GM12874 (cell line): ENCODE measurements around the gene GTF3C1.

Source experiments
- TF ChIP-seq, protein P1 (sequence below): IDR thresholded peaks from 2 replicates; pipeline ENCODE4 v1.5.1; 2011; ENCODE audit warnings: low read depth, mild to moderate bottlenecking, control low read depth, low read length, moderate library complexity; ENCODE audit not compliant: insufficient read depth

GTF3C1 gene

DNA sequence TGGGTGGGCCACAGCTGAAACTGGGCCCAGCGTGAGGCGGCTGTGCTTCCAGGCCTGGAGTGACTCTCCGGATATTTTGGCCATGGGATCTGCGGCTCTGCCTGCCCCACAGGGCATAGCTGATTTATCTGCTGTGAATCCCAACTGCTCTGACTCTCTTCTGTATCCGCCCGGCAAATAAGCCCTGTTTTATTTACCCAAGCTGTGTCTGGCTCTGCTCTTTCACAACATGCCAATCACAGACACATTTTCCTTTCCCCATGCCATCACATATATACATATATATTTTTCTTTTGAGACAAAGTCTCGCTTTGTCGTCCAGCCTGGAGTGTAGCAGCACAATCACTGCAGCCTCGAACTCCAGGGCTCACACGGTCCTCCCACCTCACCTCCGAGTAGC is 33.3 kb downstream of the GTF3C1 start:
- TF ChIP-seq, protein P1, sequence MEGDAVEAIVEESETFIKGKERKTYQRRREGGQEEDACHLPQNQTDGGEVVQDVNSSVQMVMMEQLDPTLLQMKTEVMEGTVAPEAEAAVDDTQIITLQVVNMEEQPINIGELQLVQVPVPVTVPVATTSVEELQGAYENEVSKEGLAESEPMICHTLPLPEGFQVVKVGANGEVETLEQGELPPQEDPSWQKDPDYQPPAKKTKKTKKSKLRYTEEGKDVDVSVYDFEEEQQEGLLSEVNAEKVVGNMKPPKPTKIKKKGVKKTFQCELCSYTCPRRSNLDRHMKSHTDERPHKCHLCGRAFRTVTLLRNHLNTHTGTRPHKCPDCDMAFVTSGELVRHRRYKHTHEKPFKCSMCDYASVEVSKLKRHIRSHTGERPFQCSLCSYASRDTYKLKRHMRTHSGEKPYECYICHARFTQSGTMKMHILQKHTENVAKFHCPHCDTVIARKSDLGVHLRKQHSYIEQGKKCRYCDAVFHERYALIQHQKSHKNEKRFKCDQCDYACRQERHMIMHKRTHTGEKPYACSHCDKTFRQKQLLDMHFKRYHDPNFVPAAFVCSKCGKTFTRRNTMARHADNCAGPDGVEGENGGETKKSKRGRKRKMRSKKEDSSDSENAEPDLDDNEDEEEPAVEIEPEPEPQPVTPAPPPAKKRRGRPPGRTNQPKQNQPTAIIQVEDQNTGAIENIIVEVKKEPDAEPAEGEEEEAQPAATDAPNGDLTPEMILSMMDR, result no peak

DNA sequence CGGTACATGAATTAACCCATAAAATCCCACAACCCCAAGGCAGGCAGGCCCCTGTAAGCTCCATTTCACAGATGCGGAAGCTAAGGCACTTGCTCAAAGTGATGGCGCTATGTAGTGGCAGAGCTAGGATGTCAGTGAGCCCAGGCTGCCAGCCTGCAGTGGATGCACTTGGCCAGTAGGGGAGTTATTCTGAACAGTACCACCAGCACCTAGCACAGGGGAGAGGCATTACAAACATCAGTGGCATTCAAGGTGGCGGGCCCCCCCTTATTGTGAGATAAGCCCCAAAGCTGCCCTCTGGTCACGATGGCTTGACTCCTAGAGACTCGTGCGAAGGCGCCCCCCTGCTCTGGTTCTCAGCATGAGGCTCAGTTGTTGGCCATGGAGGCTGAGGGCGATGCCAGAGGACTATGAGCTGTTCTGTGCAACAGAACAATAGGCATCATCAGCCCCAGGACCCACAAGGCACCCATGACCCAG is 33.8 kb downstream of the GTF3C1 start:
- TF ChIP-seq, protein P1, result peak; percentile 85

DNA sequence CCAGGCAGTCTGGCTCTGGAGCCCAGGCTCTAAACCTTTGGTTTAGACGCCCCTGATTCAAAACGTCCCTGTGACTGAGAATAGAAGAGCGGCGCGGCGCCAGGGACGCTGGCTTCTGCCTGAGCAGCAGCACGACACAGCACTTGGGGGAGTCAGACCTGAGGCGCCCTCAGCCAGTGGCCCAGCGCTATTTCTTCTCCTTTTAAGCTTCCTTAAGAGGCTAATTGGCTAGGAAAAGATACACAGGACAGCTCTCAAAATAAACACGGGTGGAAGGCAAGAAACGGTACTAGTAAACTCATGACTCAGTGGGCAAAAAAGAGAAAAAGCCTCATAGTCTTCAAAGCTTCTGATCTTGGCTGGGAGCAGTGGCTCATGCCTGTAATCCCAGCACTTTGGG is 34.9 kb downstream of the GTF3C1 start:
- TF ChIP-seq, protein P1, result no peak

DNA sequence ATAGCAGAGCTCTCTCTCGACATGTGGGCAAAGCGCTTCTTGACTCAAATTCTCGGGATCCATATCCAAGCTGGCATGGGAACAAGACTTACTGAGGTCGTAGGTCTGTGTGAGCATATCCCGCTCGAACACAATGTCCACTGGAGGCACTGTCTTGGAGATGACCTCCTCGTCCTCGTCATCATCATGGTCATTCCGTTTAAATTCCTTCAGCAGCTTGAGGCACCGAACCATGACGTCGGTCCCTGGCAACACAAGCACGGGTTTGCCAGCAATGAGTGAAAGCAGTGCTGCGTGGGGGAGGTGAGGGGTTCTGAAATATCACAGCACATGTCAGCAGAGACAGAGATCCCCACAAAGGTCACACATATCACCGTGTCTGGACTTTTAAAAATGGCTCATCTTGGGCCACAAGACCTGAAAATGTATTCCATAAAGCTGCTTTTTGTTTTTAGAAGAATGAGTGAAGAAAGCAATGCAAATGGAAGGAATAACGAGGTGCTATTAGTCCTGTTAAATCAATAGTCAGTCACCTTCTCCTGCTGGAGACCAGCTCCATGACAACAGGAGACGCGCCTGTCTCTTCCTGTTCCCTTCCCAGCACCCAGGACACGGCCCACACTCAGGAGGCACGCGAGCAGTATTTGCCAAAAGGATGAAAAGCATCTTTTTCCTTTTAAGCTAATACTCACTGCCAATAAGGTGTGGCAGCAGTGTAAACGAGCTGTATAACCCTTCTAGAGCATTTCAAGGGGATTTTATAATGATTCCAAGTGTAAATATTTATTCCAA is 37.9 kb downstream of the GTF3C1 start:
- TF ChIP-seq, protein P1, result no peak

DNA sequence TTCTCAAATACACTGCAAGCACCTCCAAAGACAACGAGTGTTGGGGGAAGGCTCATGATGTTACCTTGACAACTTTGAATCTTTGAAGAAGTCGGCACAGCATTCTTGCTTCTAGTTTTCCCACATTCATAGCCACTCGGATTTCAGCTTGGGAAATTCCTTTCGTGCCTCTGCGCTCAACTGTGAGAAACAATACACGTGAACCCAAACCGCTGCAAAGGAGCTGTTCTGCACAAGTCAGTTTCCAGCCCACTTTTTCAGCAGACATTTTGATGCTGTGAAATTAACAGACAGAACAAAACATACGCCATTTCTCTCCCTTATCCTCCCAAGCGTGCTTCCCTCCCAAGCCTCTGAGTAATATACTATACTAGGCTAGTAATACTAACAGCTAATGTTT is 41.2 kb downstream of the GTF3C1 start:
- TF ChIP-seq, protein P1, result no peak

DNA sequence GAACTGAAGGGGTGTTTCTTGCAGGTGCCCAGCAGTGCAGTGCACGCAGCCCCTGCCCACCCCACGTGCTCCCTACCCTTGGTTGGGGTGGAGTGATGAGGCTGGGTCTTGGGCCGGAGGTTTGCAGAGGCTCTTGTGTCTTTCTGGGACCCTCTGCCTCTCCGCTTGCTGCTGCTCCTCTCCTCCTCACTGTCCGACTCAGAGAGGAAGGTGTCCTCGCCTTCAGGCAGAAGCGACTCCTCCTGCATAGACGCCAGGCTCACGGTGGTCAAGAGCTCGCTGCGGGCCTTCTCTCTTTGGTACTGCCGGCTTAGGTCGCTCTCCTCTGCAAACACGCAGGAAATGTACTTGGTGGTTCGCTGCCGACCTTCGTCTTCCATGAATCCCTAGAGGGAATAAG is 42.9 kb downstream of the GTF3C1 start:
- TF ChIP-seq, protein P1, result no peak

DNA sequence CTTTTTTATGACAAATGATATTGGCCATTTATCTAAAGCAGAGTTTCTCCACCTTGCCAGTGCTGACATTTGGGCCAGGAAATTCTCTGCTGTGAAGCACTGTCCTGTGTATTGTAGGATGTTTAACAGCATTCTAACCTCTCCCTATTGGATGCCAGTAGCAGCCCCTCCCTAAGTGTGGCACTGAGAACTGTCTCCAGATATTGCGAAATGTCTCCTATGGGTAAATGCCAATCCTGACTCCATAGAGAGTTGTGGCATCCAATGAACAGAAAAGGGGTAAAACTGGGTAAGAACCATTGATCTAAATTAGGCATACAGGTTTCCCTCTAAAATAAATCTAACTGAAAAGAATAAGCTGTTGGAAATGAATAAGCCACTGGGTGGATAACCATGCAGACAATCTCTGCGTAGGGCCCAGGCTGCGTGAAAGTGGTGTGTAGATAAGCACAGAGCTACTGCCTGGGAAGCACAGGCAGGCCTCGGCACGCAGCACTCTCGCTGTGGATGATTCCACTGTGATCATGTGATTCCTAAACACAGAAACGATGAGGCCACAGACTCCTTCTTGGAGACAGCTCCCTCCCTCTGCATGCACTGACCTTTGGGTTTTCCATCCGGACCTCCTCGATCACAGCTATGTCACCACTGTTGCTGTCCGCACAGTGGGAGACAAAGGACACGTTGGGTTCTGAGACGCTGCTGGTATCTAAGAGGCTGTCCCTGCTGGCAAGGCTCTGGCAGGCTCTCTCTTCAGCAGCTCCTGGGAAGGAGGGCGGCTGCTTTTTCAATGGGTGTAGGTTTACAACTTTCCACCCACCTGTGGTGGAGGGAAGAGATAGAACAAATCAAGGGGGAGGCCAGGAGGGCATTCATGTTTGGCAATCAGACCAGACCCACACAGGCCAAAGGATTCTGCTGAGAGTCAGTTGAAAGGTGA is 44.1 kb downstream of the GTF3C1 start:
- TF ChIP-seq, protein P1, result no peak
